HL-60/S4 treated with retinoic acid at 250 ng/mL for 4 days and 3 days (cell line): ENCODE results near the gene BCL11B.

Source experiments
- in situ Hi-C: fragments of 300-500 bp; cut with MboI; formaldehyde crosslinking; loops from 2 replicates; pipeline ENCODE4 v1.7.0; 2022; ENCODE audit warnings: low sequenced_read_pairs

The BCL11B gene

GRCh38 chr14:99257122-99257672 lies 14.8 kb downstream of the BCL11B start:
- in situ Hi-C loops, result loop anchor here (25.0 kb wide), 1 partner anchor 1120 kb away; no protein-coding TSS in a partner anchor

- in situ Hi-C loops, result loop anchor here (25.0 kb wide), 1 partner anchor 1119 kb away; no protein-coding TSS in a partner anchor
Measured at GRCh38 chr14:99256483-99256874, 15.5 kb downstream of the BCL11B start.

DNA sequence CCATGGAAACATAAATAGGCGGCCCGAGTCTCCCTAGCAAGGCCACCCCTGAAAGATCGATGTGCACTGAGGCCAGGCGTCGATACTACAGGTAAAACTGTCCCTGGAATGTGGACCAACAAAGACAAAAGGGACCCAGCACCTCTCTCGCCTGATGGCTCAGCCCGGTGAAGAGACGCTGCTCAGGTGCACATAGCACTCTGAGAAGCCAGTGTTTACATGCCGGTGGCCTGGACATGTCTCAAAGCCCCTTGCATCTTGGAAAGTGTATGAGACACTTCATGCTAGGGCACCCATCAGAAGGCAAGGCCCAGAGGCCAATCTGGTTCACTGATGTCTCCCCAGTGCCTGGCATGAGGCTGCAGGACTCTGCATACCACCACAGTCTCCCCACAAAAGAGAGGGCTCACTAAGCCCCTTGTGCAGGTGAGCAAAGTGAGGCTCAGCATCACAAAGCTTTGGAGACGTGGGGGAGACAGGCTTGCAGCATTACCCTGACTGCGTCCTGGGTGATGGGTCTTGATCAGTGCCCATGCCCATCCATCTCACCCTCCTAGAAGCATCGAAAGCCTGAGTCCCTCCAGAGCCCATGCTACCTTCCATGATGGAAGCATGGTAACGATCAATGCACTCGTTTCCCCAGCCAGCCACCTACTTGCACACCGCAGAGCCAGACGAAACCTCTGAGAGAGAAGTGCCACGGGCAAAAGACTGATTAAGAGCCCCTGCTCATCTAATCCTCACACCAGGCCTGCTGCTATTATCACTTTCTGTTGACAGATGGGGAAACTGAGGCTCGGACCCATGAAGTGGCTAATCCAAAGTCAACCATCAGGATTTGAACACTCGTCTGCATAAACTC lies 16.1 kb downstream of the BCL11B start:
- in situ Hi-C loops, result loop anchor here (25.0 kb wide), 1 partner anchor 1119 kb away; no protein-coding TSS in a partner anchor

DNA sequence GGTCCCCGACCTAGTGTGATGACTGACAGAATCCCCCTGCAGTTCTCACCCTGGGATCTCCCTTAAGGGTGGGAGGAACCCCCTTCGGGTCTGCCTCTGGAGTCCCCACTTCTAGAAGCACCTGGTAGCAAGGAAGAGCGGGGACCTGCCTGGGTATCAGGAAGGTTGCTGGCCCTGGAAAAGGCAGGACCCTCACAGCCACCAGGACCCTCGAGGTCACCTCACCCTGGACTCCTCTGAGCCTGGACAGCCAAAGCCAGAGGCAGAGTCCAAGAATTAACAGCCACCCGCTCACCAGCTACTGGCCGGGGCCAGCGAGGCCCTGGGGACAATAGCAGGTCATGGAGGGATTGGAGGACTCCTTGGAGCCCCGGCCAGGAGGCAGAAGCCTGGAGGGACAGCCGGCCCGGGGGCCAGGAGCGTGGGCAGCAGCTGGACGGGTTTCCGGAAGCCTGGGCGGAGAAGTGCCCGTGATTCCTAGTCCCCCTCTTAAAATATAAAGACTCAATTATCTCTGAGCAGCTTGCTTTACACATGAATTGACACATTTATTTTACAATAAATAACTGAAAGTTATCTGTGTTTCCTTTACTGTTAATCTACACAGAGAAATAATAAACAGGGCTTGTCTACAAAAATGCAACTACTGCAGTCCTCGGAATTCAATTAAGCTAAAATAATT lies 17.5 kb downstream of the BCL11B start:
- in situ Hi-C loops, result loop anchor here (25.0 kb wide), 1 partner anchor 1117 kb away; no protein-coding TSS in a partner anchor

DNA sequence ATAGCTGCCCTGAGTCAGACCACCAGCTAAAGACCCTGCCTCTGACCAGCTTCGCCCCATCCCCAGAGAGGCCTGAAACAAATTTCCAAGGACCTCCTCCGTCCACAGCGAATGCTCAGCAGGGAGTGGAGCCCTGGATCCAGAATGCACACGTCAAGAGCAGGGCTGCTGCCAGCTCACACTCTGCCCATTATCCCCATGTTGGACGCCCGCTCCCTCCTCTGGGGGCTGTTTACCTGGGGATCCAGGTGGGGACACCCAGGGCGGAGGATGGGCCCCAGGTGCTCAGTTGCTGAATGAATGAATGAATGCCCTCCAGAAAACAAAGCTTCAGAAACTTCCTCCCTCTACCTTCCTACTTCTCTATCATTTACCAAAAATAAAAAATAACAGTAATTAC lies 18.1 kb downstream of the BCL11B start:
- in situ Hi-C loops, result loop anchor here (25.0 kb wide), 1 partner anchor 1117 kb away; no protein-coding TSS in a partner anchor

DNA sequence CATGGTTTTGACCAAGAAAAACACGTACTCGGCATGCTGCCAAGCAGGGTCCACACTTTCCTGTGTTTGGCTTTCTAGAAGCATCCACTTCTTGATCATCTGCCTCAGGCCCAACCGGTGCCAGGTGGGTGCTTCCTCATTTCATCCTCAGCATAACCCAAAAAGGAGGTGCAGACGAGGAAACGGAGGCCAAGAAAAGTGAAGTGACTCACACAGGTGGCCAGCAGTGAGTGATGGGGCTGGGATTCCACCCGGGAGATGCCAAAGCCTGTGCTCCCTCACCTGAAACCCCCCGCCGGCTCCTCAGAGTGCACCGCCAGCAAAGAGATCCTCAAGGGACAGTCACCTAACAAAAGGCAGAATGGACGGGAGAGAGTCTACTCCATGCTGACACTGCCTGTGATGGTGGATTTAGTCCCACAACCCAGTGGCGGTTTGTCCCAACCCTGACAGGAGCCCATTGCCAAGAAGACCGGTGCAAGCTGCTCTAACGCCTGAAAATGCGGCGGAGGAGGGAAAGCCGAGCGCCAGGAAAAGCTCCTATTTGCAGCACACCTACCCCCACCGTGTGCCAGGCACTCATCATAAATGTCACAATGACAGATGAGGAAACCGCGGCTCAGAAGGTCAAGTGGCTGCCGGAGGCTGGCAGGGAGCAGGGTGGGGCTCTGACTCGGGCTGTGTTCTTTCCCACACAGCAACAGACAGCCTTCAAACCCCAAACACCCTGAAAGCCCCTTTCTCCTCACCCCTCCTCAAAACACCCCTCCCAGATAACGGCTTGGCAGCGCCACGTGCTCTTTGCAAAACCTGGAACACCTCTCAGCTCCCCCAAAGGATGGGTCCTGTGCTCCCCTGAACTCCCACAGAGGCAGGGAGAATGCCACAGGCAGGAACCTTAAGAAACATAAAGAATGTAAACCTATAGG lies 18.8 kb downstream of the BCL11B start:
- in situ Hi-C loops, result loop anchor here (25.0 kb wide), 1 partner anchor 1116 kb away; no protein-coding TSS in a partner anchor

DNA sequence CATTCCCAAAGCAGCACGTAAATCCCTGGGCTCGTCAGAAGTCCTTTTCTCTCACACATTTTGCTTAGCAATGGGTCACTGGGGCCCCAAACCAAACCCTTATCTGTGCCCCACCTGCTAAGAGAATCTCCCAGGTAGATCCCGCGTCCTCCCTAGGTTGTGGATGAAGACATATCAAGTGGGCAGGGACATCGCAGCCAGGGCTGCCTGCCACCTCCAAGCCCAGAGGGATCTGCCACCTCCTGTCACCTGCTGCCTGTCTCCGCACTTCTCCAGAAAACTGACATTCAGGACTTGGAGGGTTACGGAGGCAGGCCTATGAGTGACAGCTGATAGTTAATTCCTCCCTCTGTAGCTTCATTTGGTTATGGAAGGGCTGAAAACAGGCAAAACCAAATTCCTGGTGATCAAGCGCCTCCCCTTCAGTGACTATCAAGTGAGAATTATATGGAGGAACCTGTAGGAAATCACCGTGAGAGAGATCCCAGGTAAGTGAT lies 19.5 kb downstream of the BCL11B start:
- in situ Hi-C loops, result loop anchor here (25.0 kb wide), 1 partner anchor 1115 kb away; no protein-coding TSS in a partner anchor

- in situ Hi-C loops, result loop anchor here (25.0 kb wide), 1 partner anchor 1114 kb away; no protein-coding TSS in a partner anchor
Measured at GRCh38 chr14:99251721-99252120, 20.3 kb downstream of the BCL11B start.

DNA sequence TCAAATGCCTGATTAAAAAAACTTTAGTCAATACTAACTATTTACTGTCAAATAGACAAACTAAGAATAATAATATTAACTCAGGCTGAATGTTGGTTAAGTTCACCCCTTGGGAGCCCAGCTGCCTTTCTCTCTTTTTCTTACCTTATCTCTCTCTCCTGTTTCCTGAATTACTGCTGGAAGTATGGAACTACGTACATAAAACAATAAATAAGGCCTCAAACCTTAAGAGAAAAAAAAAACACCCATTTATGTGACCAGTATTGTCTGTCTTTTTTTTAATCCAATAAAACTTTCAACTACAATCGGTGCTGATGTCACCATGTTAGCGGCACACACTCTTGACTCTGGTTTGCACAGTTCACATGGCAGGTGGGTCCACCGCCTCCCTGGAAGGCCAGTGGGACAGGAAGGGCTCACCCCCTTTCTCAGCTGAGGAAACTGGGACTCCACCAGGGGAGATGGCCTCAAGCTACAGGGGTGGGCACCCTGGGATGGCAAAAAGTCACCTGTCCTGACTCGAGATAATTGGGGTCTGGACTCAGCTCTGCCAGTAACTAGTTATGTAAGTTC lies 21.3 kb downstream of the BCL11B start:
- in situ Hi-C loops, result loop anchor here (25.0 kb wide), 1 partner anchor 1113 kb away; no protein-coding TSS in a partner anchor

DNA sequence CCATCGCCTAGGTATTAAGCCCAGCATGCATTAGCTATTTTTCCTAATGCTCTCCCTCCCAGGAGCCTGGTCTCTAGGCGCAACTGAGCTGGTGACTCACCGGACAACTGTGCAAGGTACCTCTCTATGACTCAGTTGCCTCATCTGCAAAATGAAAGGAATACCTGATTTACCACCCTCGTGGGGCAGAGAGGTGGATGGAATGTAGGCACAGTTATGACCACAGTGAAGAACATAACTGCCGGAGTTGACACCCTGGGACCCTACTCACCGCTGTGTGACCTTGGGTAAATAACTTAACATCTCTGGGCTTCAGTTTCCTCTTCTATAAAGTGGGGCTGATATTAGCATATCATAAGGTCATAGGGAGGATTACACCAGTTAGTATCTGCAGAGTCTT lies 22.6 kb downstream of the BCL11B start:
- in situ Hi-C loops, result no loop called here

DNA sequence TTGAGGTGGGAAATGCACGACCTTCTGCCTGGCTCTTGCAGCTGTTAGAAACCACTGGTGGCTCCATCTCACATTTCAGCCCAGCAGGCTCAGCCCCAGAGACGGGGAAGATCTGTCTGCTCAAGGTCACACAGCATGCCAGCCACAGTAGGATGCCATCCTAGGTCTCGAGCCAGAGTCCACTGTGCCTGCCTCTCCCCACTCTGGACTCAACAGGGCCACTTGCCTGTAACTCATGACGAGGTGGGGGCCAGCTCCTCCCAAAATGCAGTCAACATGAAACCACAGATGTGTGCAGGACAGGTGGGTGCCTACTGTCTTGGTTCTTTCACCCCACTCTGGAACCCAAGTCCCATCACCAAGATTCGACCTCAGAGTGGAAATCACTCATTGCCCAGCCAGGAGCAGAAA lies 23.2 kb downstream of the BCL11B start:
- in situ Hi-C loops, result no loop called here

GRCh38 chr14:99247772-99248171 lies 24.2 kb downstream of the BCL11B start:
- in situ Hi-C loops, result no loop called here

- in situ Hi-C loops, result no loop called here
Measured at GRCh38 chr14:99247101-99247729, 24.8 kb downstream of the BCL11B start.

GRCh38 chr14:99246536-99247097 lies 25.4 kb downstream of the BCL11B start:
- in situ Hi-C loops, result no loop called here

GRCh38 chr14:99245564-99246511 lies 26.2 kb downstream of the BCL11B start:
- in situ Hi-C loops, result no loop called here

- in situ Hi-C loops, result no loop called here
Measured at GRCh38 chr14:99244941-99245563, 26.9 kb downstream of the BCL11B start.

GRCh38 chr14:99244367-99244901 lies 27.6 kb downstream of the BCL11B start:
- in situ Hi-C loops, result no loop called here
